HFF-Myc (cell line): ENCODE data around the gene VAX1.
A peak's percentile ranks its signal among the peaks of the same experiment; 100 is the strongest.

Source experiments
- DNase-seq: peaks from one replicate; pipeline ENCODE4 v3.0.0-alpha.2; 2011; ENCODE audit warnings: low read depth; ENCODE audit errors: extremely low read depth
- H3K4me3 ChIP-seq: replicated peaks from 2 replicates; pipeline ENCODE4 v1.5.1; 2011; ENCODE audit warnings: low read depth, mild to moderate bottlenecking, control low read depth, low read length
- TF ChIP-seq, protein P1 (sequence below): IDR thresholded peaks from 2 replicates; pipeline ENCODE4 v1.5.1; 2012; ENCODE audit warnings: mild to moderate bottlenecking, low read depth, low read length, control low read depth; ENCODE audit errors: missing control alignments

The VAX1 gene

DNA sequence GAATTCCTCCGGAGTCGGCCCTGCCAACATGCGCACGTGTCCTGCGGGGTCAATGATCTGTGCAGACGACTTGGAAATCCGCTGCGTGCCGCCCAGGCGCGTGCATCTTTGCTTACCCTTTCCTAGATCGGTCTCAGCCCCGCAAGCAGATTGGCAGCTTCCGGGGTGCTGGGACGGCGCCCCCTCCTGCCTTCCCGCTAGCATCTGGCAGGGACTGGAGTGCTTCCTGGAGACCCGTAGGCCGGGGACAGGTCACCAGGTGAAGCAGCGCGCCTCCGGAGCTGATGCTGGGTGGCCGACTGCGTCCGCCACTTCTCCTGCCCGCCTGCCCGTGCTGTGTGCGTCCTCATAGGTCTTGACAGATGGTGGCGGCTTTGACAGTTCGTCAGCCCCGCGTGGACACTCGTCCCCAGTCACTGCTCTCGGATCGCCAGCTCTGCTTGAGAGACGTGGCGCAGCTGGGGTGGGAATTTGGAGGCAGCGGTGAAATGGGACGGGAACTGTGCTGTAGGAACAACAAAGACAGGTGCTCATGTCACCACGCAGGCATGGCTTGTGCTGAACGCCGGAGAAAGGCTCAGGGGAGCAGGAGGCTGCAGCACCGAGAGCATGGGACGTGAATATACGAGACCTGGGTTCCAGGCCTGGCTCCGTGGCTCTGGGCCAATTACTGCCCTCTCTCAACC is 37.3 kb upstream of the VAX1 start:
- no peak for DNase-seq
- TF ChIP-seq, protein P1, sequence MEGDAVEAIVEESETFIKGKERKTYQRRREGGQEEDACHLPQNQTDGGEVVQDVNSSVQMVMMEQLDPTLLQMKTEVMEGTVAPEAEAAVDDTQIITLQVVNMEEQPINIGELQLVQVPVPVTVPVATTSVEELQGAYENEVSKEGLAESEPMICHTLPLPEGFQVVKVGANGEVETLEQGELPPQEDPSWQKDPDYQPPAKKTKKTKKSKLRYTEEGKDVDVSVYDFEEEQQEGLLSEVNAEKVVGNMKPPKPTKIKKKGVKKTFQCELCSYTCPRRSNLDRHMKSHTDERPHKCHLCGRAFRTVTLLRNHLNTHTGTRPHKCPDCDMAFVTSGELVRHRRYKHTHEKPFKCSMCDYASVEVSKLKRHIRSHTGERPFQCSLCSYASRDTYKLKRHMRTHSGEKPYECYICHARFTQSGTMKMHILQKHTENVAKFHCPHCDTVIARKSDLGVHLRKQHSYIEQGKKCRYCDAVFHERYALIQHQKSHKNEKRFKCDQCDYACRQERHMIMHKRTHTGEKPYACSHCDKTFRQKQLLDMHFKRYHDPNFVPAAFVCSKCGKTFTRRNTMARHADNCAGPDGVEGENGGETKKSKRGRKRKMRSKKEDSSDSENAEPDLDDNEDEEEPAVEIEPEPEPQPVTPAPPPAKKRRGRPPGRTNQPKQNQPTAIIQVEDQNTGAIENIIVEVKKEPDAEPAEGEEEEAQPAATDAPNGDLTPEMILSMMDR, result no peak
- H3K4me3 ChIP-seq, result peak overlapping the region; percentile 43

- TF ChIP-seq, protein P1, result peak; percentile 88
- peak; percentile 62 for DNase-seq
- peak overlapping the region; percentile 43 for H3K4me3 ChIP-seq
Measured at GRCh38 chr10:117174439-117175214, 36.6 kb upstream of the VAX1 start.

GRCh38 chr10:117170244-117170643 is 32.2 kb upstream of the VAX1 start:
- TF ChIP-seq, protein P1, result no peak
- no peak overlapping the region for H3K4me3 ChIP-seq
- no peak for DNase-seq

- TF ChIP-seq, protein P1, result no peak
- no peak overlapping the region for H3K4me3 ChIP-seq
- no peak for DNase-seq
Measured at GRCh38 chr10:117169480-117169879, 31.4 kb upstream of the VAX1 start.

- no peak overlapping the region for H3K4me3 ChIP-seq
- TF ChIP-seq, protein P1, result no peak
- no peak for DNase-seq
Measured at GRCh38 chr10:117168729-117169128, 30.7 kb upstream of the VAX1 start.

GRCh38 chr10:117167789-117168674 is 30.0 kb upstream of the VAX1 start:
- no peak overlapping the region for H3K4me3 ChIP-seq
- no peak for DNase-seq
- TF ChIP-seq, protein P1, result peak; percentile 80
